ENCODE results near the gene SLC27A2.

- TF ChIP-seq CTCF (conservative IDR thresholded peaks at IDR 0.05; ENCODE audit: low read depth, low read length), result no peak
- TF ChIP-seq EZH2 (IDR thresholded peaks at IDR 0.05; ENCODE audit: borderline replicate concordance, low read depth, low read length, poor library complexity, severe bottlenecking), result no peak
Observed at GRCh38 chr15:50141856-50142255, 40.1 kb upstream of the SLC27A2 start.
